ENCODE results near the gene BORCS8.
"Not testable (repeated sequence)": the region's sequence is repeated elsewhere in the genome, so short reads cannot be mapped to it uniquely, and the experiment has no call there.

Gene BORCS8

GRCh38 chr19:19192078-19192882 lies at the start of gene BORCS8, which contains the start of gene RFXANK:
BORCS8 (minus strand) TSS chr19:19192152; CDS start chr19:19192117, 35 bp downstream.
RFXANK (plus strand) TSS chr19:19192258; CDS start chr19:19193947, 1,689 bp downstream.
- peak; percentile 99 for DNase-seq

DNA sequence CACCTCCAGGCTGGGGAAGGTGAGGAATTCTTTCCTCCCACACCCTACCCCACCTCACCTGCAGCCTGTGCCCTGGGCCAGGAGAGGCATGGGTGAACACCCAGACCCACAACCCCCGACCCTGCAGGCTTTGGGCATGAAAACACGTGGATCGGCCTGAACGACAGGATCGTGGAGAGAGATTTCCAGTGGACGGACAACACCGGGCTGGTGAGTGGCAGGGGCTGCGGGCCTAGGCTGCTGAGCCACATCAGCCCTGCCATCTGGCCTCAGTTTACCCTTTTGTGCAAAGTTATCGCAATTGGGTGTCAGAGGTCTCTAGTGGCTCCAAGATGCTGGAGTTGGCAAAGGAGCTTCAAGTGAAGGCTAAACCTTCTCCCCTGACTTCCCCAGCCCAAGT lies 48.5 kb upstream of the BORCS8 start:
- no peak for DNase-seq

GRCh38 chr19:19239675-19240074 lies 47.7 kb upstream of the BORCS8 start:
- no peak for DNase-seq

DNA sequence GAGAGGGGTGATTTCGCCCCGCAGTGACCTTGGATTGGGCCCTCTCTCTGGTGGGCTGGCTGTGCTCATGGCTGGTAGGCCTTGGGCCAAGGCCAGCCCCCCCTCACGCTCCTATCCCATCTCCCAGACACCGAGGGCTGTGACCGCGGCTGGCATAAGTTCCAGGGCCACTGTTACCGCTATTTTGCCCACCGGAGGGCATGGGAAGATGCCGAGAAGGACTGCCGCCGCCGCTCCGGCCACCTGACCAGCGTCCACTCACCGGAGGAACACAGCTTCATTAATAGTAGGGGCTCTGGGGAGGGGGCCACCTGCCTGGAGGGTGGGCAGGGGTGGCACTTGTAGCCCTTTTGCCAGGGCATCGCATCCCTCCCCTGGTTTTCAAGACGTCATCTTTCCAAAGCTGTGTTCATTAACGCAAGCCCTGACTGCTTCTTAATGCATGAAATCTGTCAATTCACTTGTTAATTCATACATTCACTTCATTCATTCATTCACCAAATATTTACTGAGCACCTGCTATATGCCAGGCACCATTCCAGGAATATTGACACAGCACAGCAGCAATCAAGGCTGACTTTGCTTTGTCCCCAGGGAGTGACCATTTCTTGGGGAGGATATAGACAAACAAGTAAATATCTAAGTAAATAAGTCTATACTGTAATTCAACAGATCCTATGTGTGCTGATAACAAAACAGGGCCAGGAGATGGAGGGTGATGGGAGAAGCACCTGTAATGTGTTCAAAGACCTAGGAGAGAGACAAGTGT lies 46.4 kb upstream of the BORCS8 start:
- DNase-seq: no peak

- DNase-seq: no peak
Observed at GRCh38 chr19:19236173-19236572, 44.2 kb upstream of the BORCS8 start.

DNA sequence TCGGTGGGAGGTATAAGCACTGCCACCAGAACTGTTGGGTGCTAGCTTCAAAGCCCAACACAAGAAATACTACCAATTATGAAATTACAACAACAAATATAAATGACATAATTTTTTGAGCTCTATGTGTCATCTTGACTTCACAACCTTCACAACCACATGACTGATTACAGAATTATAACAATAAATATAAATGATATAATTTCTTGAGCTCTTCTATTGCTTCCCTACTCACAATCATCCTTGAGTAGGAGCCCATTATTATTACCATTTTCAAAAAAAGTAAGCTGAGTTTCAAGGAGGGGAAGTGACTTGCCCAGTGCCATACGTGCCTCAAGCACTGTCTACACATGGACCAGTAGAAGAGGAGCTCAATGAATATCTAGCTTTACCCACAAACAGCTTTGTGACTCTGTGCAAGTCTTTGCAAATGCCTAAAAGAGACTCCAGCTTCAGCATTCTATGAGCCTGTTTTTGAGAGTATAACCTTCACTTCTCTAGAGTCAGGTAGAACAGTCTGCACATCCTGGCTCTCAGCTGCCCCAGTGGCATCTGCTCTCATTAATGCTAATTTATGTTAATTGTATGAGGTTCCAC lies 42.4 kb upstream of the BORCS8 start:
- no peak for DNase-seq

DNA sequence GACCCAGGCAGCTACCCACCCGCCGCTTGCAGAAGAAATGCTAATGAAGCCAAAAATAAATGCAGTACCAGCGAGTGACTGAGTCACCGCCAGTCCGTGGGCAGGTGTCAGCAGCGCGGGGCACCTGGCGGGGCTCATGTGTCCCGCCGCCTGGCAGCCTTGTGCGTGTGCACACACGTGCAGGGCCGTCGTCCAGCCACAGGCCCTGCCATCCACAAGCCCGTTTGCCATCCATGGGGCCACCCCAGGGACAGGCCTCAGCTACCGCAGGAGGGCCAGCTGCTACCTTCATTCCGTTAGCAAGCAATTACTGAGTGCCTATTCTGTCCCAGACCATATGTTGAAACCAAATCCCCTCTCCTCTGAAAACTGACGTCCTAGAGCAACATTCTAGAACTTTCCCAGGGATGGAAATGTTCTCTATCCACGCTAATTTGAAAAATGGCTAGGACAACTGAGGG lies 40.3 kb upstream of the BORCS8 start:
- no peak for DNase-seq

DNA sequence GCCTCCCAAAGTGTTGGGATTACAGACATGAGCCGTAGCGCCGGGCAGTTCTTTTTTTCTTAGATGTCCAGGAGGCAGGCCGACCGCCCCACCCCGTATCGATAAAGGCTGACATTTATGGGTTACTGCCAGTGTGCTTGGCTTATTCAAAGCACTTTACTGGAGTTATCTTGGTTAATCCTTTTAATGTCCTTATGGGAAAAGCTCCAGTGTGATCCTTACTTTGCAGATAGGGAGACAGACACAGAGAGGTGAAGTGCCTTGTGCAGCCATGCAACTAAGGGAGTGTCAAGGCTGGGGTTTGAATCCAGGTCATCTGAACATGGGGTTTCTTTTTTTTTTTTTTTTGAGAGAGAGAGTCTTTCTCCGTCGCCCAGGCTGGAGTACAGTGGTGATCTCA lies 39.0 kb upstream of the BORCS8 start:
- no peak for DNase-seq

DNA sequence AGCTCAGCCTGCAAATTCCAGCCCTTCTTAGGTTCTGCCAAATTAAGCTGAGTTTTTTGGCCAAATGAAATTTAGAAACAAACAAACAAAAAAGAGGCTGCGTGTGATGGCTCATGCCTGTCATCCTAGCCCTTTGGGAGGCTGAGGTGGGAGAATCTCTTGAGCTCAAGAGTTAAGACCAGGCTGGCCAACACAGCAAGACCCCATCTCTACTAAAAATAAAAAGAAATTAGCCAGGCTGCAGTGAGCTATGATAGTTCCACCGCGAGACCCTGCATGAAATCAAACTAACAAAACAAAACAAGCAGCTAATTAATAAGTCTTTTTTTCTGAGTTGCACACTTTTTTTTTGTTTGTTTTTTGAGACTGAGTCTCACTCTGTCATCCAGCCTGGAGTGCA lies 37.7 kb upstream of the BORCS8 start:
- DNase-seq: no peak

- no peak for DNase-seq
Observed at GRCh38 chr19:19227217-19227616, 35.3 kb upstream of the BORCS8 start.

DNA sequence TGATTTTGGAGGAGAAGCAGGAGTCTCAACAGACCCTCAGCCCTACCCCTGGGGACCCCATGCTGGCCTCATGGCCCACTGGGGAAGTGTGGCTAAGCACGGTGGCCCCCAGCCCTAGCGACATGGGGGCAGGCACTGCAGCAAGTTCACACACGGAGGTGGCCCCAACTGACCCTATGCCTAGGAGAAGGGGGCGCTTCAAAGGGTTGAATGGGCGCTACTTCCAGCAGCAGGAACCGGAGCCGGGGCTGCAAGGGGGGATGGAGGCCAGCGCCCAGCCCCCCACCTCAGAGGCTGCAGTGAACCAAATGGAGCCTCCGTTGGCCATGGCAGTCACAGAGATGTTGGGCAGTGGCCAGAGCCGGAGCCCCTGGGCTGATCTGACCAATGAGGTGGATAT lies 34.7 kb upstream of the BORCS8 start:
- DNase-seq: no peak

GRCh38 chr19:19226204-19226603 lies 34.3 kb upstream of the BORCS8 start:
- no peak for DNase-seq

DNA sequence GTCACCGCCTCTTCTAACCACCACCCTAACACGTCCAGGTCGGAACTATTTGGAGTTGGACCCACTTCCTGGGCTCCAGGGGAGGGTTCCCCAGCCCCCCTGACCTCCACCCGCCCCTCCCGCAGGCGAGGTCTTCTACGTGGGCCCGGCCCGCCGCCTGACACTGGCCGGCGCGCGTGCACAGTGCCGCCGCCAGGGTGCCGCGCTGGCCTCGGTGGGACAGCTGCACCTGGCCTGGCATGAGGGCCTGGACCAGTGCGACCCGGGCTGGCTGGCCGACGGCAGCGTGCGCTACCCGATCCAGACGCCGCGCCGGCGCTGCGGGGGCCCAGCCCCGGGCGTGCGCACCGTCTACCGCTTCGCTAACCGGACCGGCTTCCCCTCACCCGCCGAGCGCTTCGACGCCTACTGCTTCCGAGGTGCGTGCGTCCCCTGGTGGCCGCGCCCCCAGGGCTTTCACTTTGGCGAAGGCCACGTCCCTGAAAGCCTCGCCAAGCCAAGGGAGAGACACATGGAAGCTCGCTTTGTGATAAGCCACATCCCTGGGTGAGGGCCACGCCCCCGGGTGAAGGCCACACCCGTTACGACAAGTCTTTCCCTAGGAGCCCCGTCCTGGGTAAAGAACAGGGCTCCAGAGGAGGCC lies 33.0 kb upstream of the BORCS8 start:
- DNase-seq: peak; percentile 92

DNA sequence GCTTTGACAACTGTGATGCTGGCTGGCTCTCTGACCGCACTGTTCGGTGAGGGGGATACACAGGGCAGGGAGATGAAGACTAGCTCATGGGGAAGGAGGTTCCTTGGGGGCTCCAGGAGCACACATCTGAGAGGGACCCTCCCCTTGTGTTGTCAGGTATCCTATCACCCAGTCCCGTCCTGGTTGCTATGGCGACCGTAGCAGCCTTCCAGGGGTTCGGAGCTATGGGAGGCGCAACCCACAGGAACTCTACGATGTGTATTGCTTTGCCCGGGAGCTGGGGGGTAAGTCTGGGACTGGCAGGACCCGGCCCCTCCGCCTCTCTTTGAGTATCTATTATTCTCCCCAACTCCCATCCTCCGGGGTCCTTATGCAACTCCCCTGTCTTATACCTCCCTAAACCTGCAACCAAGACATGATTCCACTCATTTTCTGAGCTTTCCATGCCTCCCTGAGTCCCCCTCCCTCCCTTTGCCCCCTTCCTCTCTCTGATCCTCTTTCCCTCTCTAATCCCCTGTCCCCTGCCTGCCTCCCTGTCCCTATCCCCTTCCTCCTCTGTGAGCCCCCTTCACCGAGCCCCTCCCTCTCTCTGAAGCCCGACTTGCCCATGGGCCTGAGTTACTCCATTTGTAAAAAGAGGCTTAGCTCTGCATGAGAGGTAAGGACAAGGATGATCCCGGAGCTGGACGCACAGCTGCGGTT lies 32.3 kb upstream of the BORCS8 start:
- no peak for DNase-seq

DNA sequence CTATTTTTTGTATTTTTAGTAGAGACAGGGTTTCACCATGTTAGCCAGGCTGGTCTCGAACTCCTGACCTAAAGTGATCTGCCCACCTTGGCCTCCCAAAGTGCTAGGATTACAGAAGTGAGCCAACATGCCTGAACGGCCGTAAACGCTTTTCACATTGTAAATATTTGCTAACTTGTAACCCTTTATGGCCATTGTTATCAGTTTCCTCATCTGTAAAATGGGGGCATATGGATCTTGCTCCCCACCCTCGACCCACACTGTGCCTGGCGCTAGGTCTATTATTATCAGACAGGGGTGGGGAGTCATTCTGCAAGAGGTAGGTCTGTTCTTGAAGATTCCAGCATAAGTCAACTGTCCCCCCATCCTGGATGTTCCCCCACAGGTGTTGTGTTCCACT lies 31.7 kb upstream of the BORCS8 start:
- DNase-seq: no peak

GRCh38 chr19:19223060-19223459 lies 31.1 kb upstream of the BORCS8 start:
- no peak for DNase-seq

DNA sequence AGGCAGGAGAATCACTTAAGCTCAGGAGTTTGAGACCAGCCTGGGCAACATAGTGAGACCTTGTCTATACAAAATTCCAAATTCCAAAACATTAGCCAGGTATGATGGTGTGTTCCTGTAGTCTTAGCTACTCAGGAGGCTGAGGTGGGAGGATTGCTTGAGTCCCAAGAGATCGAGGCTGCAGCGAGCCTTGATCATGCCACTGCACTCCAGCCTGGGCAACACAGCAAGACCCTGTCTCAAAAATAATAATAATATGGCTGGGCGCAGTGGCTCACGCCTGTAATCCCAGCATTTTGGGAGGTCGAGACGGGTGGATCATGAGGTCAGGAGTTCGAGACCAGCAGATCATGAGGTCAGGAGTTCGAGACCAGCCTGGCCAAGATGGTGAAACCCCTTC lies 29.0 kb upstream of the BORCS8 start:
- DNase-seq: not testable (repeated sequence)

- no peak for DNase-seq
Observed at GRCh38 chr19:19218911-19219310, 27.0 kb upstream of the BORCS8 start.

DNA sequence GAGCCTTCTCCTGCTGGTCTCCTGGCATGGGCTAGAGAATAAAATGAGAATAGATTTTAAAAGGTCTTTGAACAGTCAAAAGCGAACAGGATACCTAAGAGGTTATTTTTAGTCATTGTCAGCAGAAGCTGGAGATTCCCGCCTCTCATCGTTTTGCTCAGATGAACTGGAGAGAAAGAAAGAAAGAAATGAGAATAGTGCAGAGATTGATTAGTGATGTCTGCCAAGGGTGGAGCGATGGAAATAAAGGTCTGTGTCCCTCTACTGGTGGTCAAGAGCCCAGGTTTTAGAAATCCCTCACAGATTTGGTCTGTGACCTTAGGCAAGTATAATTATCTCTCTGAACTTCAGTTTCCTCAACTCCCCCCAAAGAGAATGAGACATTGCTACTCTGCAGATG lies 25.1 kb upstream of the BORCS8 start:
- DNase-seq: no peak

- no peak for DNase-seq
Observed at GRCh38 chr19:19215792-19216191, 23.8 kb upstream of the BORCS8 start.

- DNase-seq: peak; percentile 93
Observed at GRCh38 chr19:19214892-19215291, 22.9 kb upstream of the BORCS8 start.

GRCh38 chr19:19214159-19214490 lies 22.2 kb upstream of the BORCS8 start:
- no peak for DNase-seq

Measured in islet precursor cell (in vitro differentiated cells).